Neuronal stem cell (in vitro differentiated cells): ENCODE results near the gene ACTL6A. TPM values are rescaled to one million over a fixed set of nuclear protein-coding genes. Genes with fewer than 3 reads are reported as not detected.

Experiments used
- DNase-seq: peaks from one replicate; pipeline ENCODE4 v3.0.0-alpha.2; 2013; ENCODE audit warnings: low spot score
- H2AFZ ChIP-seq: one replicate; pipeline ENCODE4 v1.6.1; 2013; ENCODE audit warnings: mild to moderate bottlenecking, low read length, inconsistent platforms
- H2AK5ac ChIP-seq: 2 replicates; pipeline ENCODE4 v1.6.1; 2013; ENCODE audit warnings: low read depth, mild to moderate bottlenecking, inconsistent platforms, low read length, moderate library complexity, mixed read lengths
- H2BK120ac ChIP-seq: 2 replicates; pipeline ENCODE4 v1.6.1; 2013; ENCODE audit warnings: low read depth, mild to moderate bottlenecking, inconsistent platforms, low read length, moderate library complexity, mixed read lengths
- H2BK12ac ChIP-seq: one replicate; pipeline ENCODE4 v1.6.1; 2013; ENCODE audit warnings: low read length, inconsistent platforms
- H2BK15ac ChIP-seq: 2 replicates; pipeline ENCODE4 v1.6.1; 2013; ENCODE audit warnings: mild to moderate bottlenecking, low read length, inconsistent platforms, mixed read lengths
- H2BK5ac ChIP-seq: one replicate; pipeline ENCODE4 v1.6.1; 2013; ENCODE audit warnings: inconsistent platforms, mild to moderate bottlenecking, low read length, moderate library complexity
- H3K14ac ChIP-seq: one replicate; pipeline ENCODE4 v1.6.1; 2013; ENCODE audit warnings: low read length, inconsistent platforms
- H3K18ac ChIP-seq: 2 replicates; pipeline ENCODE4 v1.6.1; 2013; ENCODE audit warnings: low read length, inconsistent platforms
- H3K23ac ChIP-seq: 2 replicates; pipeline ENCODE4 v1.6.1; 2013; ENCODE audit warnings: low read depth, mild to moderate bottlenecking, mixed read lengths, low read length, inconsistent platforms; ENCODE audit not compliant: poor library complexity
- H3K27ac ChIP-seq: replicated peaks from 3 replicates; pipeline ENCODE4 v1.5.1; 2013; ENCODE audit warnings: low read length, inconsistent platforms
- H3K27me3 ChIP-seq, 3 experiments: 2 replicates each; pipeline ENCODE4 v1.6.1; 2013; ENCODE audit warnings: low read length in 3 of 3, mild to moderate bottlenecking in 2 of 3, inconsistent platforms in 1 of 3, low read depth in 1 of 3, mixed read lengths in 1 of 3, moderate library complexity in 1 of 3; ENCODE audit not compliant: control insufficient read depth in 3 of 3, insufficient read depth in 3 of 3
- H3K36me3 ChIP-seq, 2 donors: replicated peaks in 1 of 2; 2 replicates each; pipeline ENCODE4 v1.6.1; 2013; ENCODE audit warnings: low read length in 2 of 2; ENCODE audit not compliant: control insufficient read depth in 2 of 2, insufficient read depth in 2 of 2
- H3K4ac ChIP-seq: 2 replicates; pipeline ENCODE4 v1.6.1; 2013; ENCODE audit warnings: inconsistent platforms, mild to moderate bottlenecking, low read length, moderate library complexity
- H3K4me1 ChIP-seq, 2 donors: 1 replicate in 1 of 2; 2 replicates in 1 of 2; pipeline ENCODE4 v1.6.1; 2013; ENCODE audit warnings: low read length in 2 of 2, low read depth in 1 of 2; ENCODE audit not compliant: control insufficient read depth in 2 of 2, insufficient read depth in 1 of 2
- H3K4me2 ChIP-seq: one replicate; pipeline ENCODE4 v1.6.1; 2013; ENCODE audit warnings: mild to moderate bottlenecking, low read length, inconsistent platforms; ENCODE audit not compliant: insufficient read depth, poor library complexity, severe bottlenecking
- H3K4me3 ChIP-seq, 2 donors: 2 replicates each; pipeline ENCODE4 v1.5.1; 2013; ENCODE audit warnings: low read length in 2 of 2, mild to moderate bottlenecking in 2 of 2, inconsistent platforms in 1 of 2, moderate library complexity in 1 of 2
- H3K79me1 ChIP-seq: one replicate; pipeline ENCODE4 v1.6.1; 2013; ENCODE audit warnings: low read depth, mild to moderate bottlenecking, inconsistent platforms, low read length, moderate library complexity
- H3K9ac ChIP-seq: one replicate; pipeline ENCODE4 v1.6.1; 2013; ENCODE audit warnings: mild to moderate bottlenecking, low read depth, low read length, inconsistent platforms; ENCODE audit not compliant: poor library complexity
- H3K9me3 ChIP-seq, 2 donors: replicated peaks in 1 of 2; 2 replicates each; pipeline versions ENCODE3 to v1.6.1; 2013; ENCODE audit warnings: low read length in 2 of 2, mild to moderate bottlenecking in 2 of 2, inconsistent platforms in 1 of 2, low read depth in 1 of 2, mixed read lengths in 1 of 2, moderate library complexity in 1 of 2; ENCODE audit not compliant: control insufficient read depth in 2 of 2, insufficient read depth in 1 of 2
- H4K8ac ChIP-seq: one replicate; pipeline ENCODE4 v1.6.1; 2013; ENCODE audit warnings: low read depth, mild to moderate bottlenecking, inconsistent platforms, low read length, moderate library complexity
- H4K91ac ChIP-seq: one replicate; pipeline ENCODE4 v1.6.1; 2013; ENCODE audit warnings: low read length, low read depth, mild to moderate bottlenecking, inconsistent platforms; ENCODE audit not compliant: poor library complexity
- WGBS, 2 donors: extraction: QIAGEN DNeasy Blood & Tissue Kit; methylation state at CpG; one replicate each; pipeline ENCODE4 v1.1.7; 2013; ENCODE audit warnings: missing lambda C conversion rate in 2 of 2, mixed read lengths in 1 of 2; ENCODE audit not compliant: insufficient read length in 2 of 2, insufficient replicate concordance in 1 of 2; ENCODE audit errors: extremely low coverage in 2 of 2; 5-methylcytosine and 5-hydroxymethylcytosine counted together
- small RNA-seq: library from polyadenylated mRNA; stranded (forward); fragments of <200 nt; extraction: miRNeasy Mini kit (QIAGEN cat#:217004); gene quantifications from one replicate; pipeline ENCODE3, GENCODE V24; 2013; ENCODE audit not compliant: insufficient read depth

Gene ACTL6A

GRCh38 chr3:179622023-179622422 lies 59.3 kb downstream of the ACTL6A start:
- Histone ChIP-seq H3K4me2 (no peak overlapping the region), H3K4me3 (no peak overlapping the region), H3K4ac (no peak overlapping the region), H3K9ac (no peak overlapping the region), H2AK5ac (no peak overlapping the region), H2BK12ac (no peak overlapping the region), H3K27me3 (no peaks in the 10 kb centered on the region), H4K91ac (no peak overlapping the region), H3K18ac (no peak overlapping the region), H2BK15ac (no peak overlapping the region), H3K4me1 (no peaks in the 10 kb centered on the region), H2BK5ac (no peak overlapping the region), H3K23ac (no peak overlapping the region), H2BK120ac (no peak overlapping the region), H3K9me3 (peaks cover 0 to 3% of the 10 kb centered on the region in 2 donors), H2AFZ (no peak overlapping the region), H3K14ac (no peak overlapping the region), H3K79me1 (no peaks in the 10 kb centered on the region), H4K8ac (no peak overlapping the region), H3K36me3 (peaks cover 9 to 78% of the 10 kb centered on the region in 2 donors), H3K27ac (no peak overlapping the region)
- no peak for DNase-seq
- WGBS, 2 donors = no CpG with 5 or more reads among the region's 2 CpGs

GRCh38 chr3:179624451-179624850 lies 61.7 kb downstream of the ACTL6A start:
- H3K4ac ChIP-seq = no peak overlapping the region
- H3K79me1 ChIP-seq = no peaks in the 10 kb centered on the region
- no peaks in the 10 kb centered on the region for H3K27me3 ChIP-seq
- no peak overlapping the region for H3K18ac ChIP-seq
- no peak overlapping the region for H2BK5ac ChIP-seq
- peaks cover 0 to 3% of the 10 kb centered on the region in 2 donors for H3K9me3 ChIP-seq
- H2AK5ac ChIP-seq = no peak overlapping the region
- no peak overlapping the region for H3K27ac ChIP-seq
- H2BK15ac ChIP-seq = no peak overlapping the region
- no peak overlapping the region for H3K9ac ChIP-seq
- no peak overlapping the region for H2BK120ac ChIP-seq
- peaks cover 7 to 57% of the 10 kb centered on the region in 2 donors for H3K36me3 ChIP-seq
- H2AFZ ChIP-seq = no peak overlapping the region
- no peak for DNase-seq
- H3K4me2 ChIP-seq = no peak overlapping the region
- no peak overlapping the region for H4K91ac ChIP-seq
- WGBS, 2 donors = no CpG with 5 or more reads among the region's 3 CpGs
- no peak overlapping the region for H3K14ac ChIP-seq
- H3K4me3 ChIP-seq = no peak overlapping the region
- H3K4me1 ChIP-seq = no peaks in the 10 kb centered on the region
- H4K8ac ChIP-seq = no peak overlapping the region
- H2BK12ac ChIP-seq = no peak overlapping the region
- no peak overlapping the region for H3K23ac ChIP-seq

GRCh38 chr3:179630753-179631451 lies 68.2 kb downstream of the ACTL6A start:
- no peak overlapping the region for H4K8ac ChIP-seq
- no peak overlapping the region for H3K27ac ChIP-seq
- H2BK120ac ChIP-seq = no peak overlapping the region
- H3K79me1 ChIP-seq = no peaks in the 10 kb centered on the region
- no peak overlapping the region for H2BK5ac ChIP-seq
- H3K4me2 ChIP-seq = no peak overlapping the region
- H3K36me3 ChIP-seq = peaks cover 0 to 1% of the 10 kb centered on the region in 2 donors
- no peak overlapping the region for H2AK5ac ChIP-seq
- no peak overlapping the region for H3K4ac ChIP-seq
- no peak overlapping the region for H3K18ac ChIP-seq
- DNase-seq = no peak
- no peaks in the 10 kb centered on the region for H3K27me3 ChIP-seq
- H2BK15ac ChIP-seq = no peak overlapping the region
- no peak overlapping the region for H3K23ac ChIP-seq
- no peak overlapping the region for H4K91ac ChIP-seq
- no peak overlapping the region for H3K4me3 ChIP-seq
- no CpG with 5 or more reads among the region's 3 CpGs for WGBS, 2 donors
- H3K9me3 ChIP-seq = no peaks in the 10 kb centered on the region
- H3K9ac ChIP-seq = no peak overlapping the region
- H3K14ac ChIP-seq = no peak overlapping the region
- no peaks in the 10 kb centered on the region for H3K4me1 ChIP-seq
- no peak overlapping the region for H2AFZ ChIP-seq
- H2BK12ac ChIP-seq = no peak overlapping the region

Small RNAs within 50 kb of the gene (small RNA-seq; reads per million reads assigned to genes)
- gene AC090425.1 (not detected), gene RF01210 (not detected)
